ENCODE data around the gene RMRP. TPM values are rescaled to one million over a fixed set of nuclear protein-coding genes. Genes with fewer than 3 reads are reported as not detected.

RMRP gene
- polyA plus RNA-seq, 1 of the 3 experiments (the other 2 are of a cell fraction) = 64.9 TPM

DNA sequence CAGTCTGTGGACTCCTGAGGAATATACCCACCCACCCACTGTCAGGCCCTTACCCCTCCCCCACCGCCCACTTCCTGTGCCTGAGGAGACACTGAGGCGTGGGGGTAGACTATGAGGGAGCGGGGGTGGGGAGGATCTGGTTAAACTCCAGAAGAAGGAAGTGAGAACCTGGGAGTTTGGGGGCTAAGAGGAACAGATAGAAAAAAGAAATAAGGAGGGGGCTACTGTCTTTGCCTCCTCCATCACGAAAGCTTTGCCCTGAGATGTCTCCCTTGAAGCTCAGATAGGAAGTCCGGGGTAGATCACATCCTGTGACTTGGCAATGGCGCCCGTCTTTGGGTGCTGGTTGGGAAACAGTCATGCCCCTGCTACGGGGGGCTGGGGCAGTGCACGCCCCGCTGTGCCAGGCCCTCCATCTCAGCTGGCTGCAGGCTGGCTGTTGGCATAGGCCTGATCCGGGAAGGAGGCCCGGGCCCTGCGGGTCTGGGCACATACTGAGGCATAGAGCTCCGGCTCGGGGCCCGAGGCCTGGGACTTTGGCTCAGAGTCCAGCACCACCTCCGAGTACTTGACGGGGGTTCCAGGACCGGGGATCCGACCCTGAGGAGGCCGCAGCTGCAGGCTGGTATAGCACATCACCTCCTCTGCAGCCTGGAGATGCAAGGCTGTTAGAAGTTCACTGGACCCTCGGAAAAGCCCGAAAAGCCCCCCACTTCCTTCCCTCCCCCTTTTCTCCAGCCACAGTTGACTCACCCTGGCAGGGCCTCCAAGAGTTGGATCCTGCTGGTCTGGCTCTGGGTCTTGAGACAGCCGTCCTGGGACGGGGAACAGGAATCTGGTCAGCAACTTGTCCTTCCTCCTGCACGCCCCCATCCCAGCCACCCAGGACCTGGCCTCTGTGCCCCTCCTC is 8.1 kb downstream of the RMRP start:
- CTCF ChIA-PET = interaction anchor here (3.8 to 5.7 kb wide), 3 partner anchors 8 to 46 kb away, joined by 25 to 86 read pairs (median 32); partner anchors contain the start of genes CCDC107 and RMRP

More for the DNA sequence above, 8.1 kb downstream of the RMRP start:
- no peak for DNase-seq
- H3K79me2 ChIP-seq (ENCODE audit: insufficient read depth) = no peaks in the 10 kb centered on the region
- no peaks in the 10 kb centered on the region for H4K20me1 ChIP-seq (ENCODE audit: insufficient read depth)
- H3K4me2 ChIP-seq = no peak overlapping the region
- peaks cover 6 to 7% of the 10 kb centered on the region in 2 experiments; a peak in 2 of 4 replicates for H3K4me1 ChIP-seq (ENCODE audit: control insufficient read depth in 1 of 2, insufficient read depth in 2 of 2, low read depth in 1 of 2, low read length in 1 of 2)
- H3K9me3 ChIP-seq = no peaks in the 10 kb centered on the region
- POLR2A ChIA-PET = no interaction called here
- no peak overlapping the region for H3K9ac ChIP-seq
- peaks cover 6% of the 10 kb centered on the region for H3F3A ChIP-seq (replicated peaks; ENCODE audit: insufficient read depth)
- no peaks in the 10 kb centered on the region for H3K9me2 ChIP-seq
- no peak for TF ChIP-seq TCF12 (IDR thresholded peaks at IDR 0.05)
- TF ChIP-seq, protein P1, sequence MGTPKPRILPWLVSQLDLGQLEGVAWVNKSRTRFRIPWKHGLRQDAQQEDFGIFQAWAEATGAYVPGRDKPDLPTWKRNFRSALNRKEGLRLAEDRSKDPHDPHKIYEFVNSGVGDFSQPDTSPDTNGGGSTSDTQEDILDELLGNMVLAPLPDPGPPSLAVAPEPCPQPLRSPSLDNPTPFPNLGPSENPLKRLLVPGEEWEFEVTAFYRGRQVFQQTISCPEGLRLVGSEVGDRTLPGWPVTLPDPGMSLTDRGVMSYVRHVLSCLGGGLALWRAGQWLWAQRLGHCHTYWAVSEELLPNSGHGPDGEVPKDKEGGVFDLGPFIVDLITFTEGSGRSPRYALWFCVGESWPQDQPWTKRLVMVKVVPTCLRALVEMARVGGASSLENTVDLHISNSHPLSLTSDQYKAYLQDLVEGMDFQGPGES (IDR thresholded peaks at IDR 0.05; ENCODE audit: low read depth, low read length) = no peak
- no peak for TF ChIP-seq YY1 (IDR thresholded peaks at IDR 0.05; ENCODE audit: low read depth)
- no peak for TF ChIP-seq RCOR1 (IDR thresholded peaks at IDR 0.05; ENCODE audit: low read length)
- TF ChIP-seq, protein P2, sequence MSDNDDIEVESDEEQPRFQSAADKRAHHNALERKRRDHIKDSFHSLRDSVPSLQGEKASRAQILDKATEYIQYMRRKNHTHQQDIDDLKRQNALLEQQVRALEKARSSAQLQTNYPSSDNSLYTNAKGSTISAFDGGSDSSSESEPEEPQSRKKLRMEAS (IDR thresholded peaks at IDR 0.05; ENCODE audit: low read depth) = no peak
- TF ChIP-seq, protein P3, sequence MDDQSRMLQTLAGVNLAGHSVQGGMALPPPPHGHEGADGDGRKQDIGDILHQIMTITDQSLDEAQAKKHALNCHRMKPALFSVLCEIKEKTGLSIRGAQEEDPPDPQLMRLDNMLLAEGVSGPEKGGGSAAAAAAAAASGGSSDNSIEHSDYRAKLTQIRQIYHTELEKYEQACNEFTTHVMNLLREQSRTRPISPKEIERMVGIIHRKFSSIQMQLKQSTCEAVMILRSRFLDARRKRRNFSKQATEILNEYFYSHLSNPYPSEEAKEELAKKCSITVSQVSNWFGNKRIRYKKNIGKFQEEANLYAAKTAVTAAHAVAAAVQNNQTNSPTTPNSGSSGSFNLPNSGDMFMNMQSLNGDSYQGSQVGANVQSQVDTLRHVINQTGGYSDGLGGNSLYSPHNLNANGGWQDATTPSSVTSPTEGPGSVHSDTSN (IDR thresholded peaks at IDR 0.05) = no peak
- TF ChIP-seq, protein P4, sequence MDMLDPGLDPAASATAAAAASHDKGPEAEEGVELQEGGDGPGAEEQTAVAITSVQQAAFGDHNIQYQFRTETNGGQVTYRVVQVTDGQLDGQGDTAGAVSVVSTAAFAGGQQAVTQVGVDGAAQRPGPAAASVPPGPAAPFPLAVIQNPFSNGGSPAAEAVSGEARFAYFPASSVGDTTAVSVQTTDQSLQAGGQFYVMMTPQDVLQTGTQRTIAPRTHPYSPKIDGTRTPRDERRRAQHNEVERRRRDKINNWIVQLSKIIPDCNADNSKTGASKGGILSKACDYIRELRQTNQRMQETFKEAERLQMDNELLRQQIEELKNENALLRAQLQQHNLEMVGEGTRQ (IDR thresholded peaks at IDR 0.05; ENCODE audit: borderline replicate concordance, low read depth, low read length) = no peak
- no peak for TF ChIP-seq EP300 (IDR thresholded peaks at IDR 0.05; ENCODE audit: borderline replicate concordance in 1 of 2, low read depth in 1 of 2, low read length in 1 of 2)
- no peak for TF ChIP-seq FOSL2 (IDR thresholded peaks at IDR 0.05; ENCODE audit: borderline replicate concordance, low read depth)
- TF ChIP-seq ELF1 (IDR thresholded peaks at IDR 0.05) = no peak
- TF ChIP-seq, protein P5, sequence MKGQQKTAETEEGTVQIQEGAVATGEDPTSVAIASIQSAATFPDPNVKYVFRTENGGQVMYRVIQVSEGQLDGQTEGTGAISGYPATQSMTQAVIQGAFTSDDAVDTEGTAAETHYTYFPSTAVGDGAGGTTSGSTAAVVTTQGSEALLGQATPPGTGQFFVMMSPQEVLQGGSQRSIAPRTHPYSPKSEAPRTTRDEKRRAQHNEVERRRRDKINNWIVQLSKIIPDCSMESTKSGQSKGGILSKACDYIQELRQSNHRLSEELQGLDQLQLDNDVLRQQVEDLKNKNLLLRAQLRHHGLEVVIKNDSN (IDR thresholded peaks at IDR 0.05; ENCODE audit: borderline replicate concordance, low read depth) = no peak
- TF ChIP-seq MEF2A (IDR thresholded peaks at IDR 0.05; ENCODE audit: borderline replicate concordance, low read depth) = no peak
- no peak for TF ChIP-seq TEAD4 (IDR thresholded peaks at IDR 0.05; ENCODE audit: borderline replicate concordance, insufficient read depth)
- no peak for TF ChIP-seq RAD21 (IDR thresholded peaks at IDR 0.05; ENCODE audit: low read length)
- TF ChIP-seq RXRA (IDR thresholded peaks at IDR 0.05; ENCODE audit: borderline replicate concordance, low read depth) = no peak
- TF ChIP-seq FOXM1 (IDR thresholded peaks at IDR 0.05; ENCODE audit: low read depth) = no peak
- TF ChIP-seq, protein P6, sequence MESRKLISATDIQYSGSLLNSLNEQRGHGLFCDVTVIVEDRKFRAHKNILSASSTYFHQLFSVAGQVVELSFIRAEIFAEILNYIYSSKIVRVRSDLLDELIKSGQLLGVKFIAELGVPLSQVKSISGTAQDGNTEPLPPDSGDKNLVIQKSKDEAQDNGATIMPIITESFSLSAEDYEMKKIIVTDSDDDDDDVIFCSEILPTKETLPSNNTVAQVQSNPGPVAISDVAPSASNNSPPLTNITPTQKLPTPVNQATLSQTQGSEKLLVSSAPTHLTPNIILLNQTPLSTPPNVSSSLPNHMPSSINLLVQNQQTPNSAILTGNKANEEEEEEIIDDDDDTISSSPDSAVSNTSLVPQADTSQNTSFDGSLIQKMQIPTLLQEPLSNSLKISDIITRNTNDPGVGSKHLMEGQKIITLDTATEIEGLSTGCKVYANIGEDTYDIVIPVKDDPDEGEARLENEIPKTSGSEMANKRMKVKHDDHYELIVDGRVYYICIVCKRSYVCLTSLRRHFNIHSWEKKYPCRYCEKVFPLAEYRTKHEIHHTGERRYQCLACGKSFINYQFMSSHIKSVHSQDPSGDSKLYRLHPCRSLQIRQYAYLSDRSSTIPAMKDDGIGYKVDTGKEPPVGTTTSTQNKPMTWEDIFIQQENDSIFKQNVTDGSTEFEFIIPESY (IDR thresholded peaks at IDR 0.05; ENCODE audit: borderline replicate concordance, low read depth) = no peak
- no peak for TF ChIP-seq FOXJ3 (CRISPR knock-in tag; IDR thresholded peaks at IDR 0.05)
- no peaks in the 10 kb centered on the region for H3K27me3 ChIP-seq (ENCODE audit: insufficient read depth)
- WGBS (ENCODE audit: low lambda C conversion rate) = 87% methylated on average over 19 of the region's 26 CpGs
- H3K36me3 ChIP-seq (replicated peaks in 1 of 2; ENCODE audit: control insufficient read depth in 1 of 2, insufficient read depth in 2 of 2, low read length in 1 of 2) = no peaks in the 10 kb centered on the region
- peak overlapping the region; percentile 37; the same call in 1 of the 2 replicates for H2AFZ ChIP-seq (ENCODE audit: low read depth)
- H3K4me3 ChIP-seq (ENCODE audit: low read depth in 2 of 2, low read length in 1 of 2) = no peak overlapping the region
- H3K27ac ChIP-seq (ENCODE audit: low read depth in 2 of 2, low read length in 1 of 2) = no peak overlapping the region
